Measurements from ENCODE around the gene TMBIM4. TPM values are rescaled to one million over a fixed set of nuclear protein-coding genes. Genes with fewer than 3 reads are reported as not detected.

The TMBIM4 gene
- total RNA-seq, 1 experiment from 2014 or later = 115 TPM

DNA sequence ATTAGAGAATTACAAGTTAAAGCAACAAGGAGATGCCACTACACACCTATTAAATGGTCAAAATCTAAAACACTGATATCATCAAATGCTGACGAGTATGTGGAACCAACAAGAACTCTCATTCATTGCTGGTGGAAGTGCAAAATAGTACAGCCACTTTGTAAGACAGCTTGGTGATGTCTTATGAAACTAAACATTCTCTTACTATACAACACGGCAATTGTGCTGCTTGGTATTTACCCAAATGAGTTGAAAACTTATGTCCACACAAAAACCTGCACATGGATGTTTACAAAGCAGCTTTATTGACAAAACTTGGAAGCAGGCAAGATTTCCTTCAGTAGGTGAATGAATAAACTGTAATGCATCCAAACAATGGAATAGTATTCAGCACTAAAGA, 3.2 kb downstream of the TMBIM4 start:
- peaks cover 7% of the 10 kb centered on the region; the same call in 1 of the 2 replicates for H3K9me3 ChIP-seq (ENCODE audit: control insufficient read depth, insufficient read depth, low read depth, low read length)
- H3K27ac ChIP-seq (ENCODE audit: low read length) = no peak overlapping the region
- TF ChIP-seq, protein P1, sequence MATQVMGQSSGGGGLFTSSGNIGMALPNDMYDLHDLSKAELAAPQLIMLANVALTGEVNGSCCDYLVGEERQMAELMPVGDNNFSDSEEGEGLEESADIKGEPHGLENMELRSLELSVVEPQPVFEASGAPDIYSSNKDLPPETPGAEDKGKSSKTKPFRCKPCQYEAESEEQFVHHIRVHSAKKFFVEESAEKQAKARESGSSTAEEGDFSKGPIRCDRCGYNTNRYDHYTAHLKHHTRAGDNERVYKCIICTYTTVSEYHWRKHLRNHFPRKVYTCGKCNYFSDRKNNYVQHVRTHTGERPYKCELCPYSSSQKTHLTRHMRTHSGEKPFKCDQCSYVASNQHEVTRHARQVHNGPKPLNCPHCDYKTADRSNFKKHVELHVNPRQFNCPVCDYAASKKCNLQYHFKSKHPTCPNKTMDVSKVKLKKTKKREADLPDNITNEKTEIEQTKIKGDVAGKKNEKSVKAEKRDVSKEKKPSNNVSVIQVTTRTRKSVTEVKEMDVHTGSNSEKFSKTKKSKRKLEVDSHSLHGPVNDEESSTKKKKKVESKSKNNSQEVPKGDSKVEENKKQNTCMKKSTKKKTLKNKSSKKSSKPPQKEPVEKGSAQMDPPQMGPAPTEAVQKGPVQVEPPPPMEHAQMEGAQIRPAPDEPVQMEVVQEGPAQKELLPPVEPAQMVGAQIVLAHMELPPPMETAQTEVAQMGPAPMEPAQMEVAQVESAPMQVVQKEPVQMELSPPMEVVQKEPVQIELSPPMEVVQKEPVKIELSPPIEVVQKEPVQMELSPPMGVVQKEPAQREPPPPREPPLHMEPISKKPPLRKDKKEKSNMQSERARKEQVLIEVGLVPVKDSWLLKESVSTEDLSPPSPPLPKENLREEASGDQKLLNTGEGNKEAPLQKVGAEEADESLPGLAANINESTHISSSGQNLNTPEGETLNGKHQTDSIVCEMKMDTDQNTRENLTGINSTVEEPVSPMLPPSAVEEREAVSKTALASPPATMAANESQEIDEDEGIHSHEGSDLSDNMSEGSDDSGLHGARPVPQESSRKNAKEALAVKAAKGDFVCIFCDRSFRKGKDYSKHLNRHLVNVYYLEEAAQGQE (IDR thresholded peaks at IDR 0.05; ENCODE audit: insufficient read depth in 1 of 2, low read depth in 2 of 2, low read length in 1 of 2) = no peak
- TF ChIP-seq, protein P2, sequence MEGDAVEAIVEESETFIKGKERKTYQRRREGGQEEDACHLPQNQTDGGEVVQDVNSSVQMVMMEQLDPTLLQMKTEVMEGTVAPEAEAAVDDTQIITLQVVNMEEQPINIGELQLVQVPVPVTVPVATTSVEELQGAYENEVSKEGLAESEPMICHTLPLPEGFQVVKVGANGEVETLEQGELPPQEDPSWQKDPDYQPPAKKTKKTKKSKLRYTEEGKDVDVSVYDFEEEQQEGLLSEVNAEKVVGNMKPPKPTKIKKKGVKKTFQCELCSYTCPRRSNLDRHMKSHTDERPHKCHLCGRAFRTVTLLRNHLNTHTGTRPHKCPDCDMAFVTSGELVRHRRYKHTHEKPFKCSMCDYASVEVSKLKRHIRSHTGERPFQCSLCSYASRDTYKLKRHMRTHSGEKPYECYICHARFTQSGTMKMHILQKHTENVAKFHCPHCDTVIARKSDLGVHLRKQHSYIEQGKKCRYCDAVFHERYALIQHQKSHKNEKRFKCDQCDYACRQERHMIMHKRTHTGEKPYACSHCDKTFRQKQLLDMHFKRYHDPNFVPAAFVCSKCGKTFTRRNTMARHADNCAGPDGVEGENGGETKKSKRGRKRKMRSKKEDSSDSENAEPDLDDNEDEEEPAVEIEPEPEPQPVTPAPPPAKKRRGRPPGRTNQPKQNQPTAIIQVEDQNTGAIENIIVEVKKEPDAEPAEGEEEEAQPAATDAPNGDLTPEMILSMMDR (IDR thresholded peaks at IDR 0.05) = no peak
- no peak for TF ChIP-seq SIN3A (IDR thresholded peaks at IDR 0.05; ENCODE audit: borderline replicate concordance, insufficient read depth, low read depth, low read length)
- TF ChIP-seq TCF7L2 (IDR thresholded peaks at IDR 0.05; ENCODE audit: low read depth, low read length) = no peak
- TF ChIP-seq POLR2AphosphoS5 (IDR thresholded peaks at IDR 0.05; ENCODE audit: low read depth, low read length) = no peak
- ChIA-PET CTCF (no interaction called here), POLR2A (no interaction called here)
- in situ Hi-C loops (cut with HindIII; ENCODE audit: low pct_unique_long_range_greater_than_20kb, low sequenced_read_pairs) (no loop called here), intact Hi-C loops (cut with micrococcal nuclease; ENCODE audit: unreplicated experiment) (no loop called here)
- peaks cover 6% of the 10 kb centered on the region; the same call in 1 of the 2 replicates for H3K36me3 ChIP-seq (ENCODE audit: control insufficient read depth, insufficient read depth, low read length)
- no peak for ATAC-seq
- no peak for DNase-seq (ENCODE audit: low read depth, low spot score)
- no TSS peak for BruUV-seq (replicated peaks)
- H3K27me3 ChIP-seq (ENCODE audit: control insufficient read depth, insufficient read depth, low read length) = no peaks in the 10 kb centered on the region
- H3K4me1 ChIP-seq (ENCODE audit: control insufficient read depth, insufficient read depth, low read length) = 0 out of 2 replicates have a peak, but pooled peaks cover 4% of the 10 kb centered on the region
- no peak overlapping the region for H3K4me3 ChIP-seq (ENCODE audit: low read depth in 2 of 2, low read length in 2 of 2)

DNA sequence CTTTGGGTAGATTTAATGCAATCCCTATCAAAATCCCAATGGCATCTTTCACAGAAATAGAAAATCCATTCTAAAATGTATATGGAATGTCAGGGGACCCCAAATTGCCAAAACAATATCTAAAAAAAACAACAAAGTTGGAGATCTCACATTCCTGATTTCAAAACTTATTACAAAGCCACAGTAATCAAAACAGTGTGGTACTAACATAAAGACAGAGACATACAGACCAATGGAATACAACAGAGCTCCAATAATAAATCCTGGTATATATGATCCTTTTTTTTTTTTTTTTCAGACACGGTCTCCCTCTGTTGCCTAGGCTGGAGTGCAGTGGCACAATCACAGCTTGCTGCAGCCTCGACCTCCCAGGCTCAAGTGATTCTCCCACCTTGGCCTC, 4.7 kb downstream of the TMBIM4 start:
- TF ChIP-seq TCF7L2 (IDR thresholded peaks at IDR 0.05; ENCODE audit: low read depth, low read length) = no peak
- TF ChIP-seq, protein P1 (IDR thresholded peaks at IDR 0.05; ENCODE audit: insufficient read depth in 1 of 2, low read depth in 2 of 2, low read length in 1 of 2) = no peak
- no peak for TF ChIP-seq SIN3A (IDR thresholded peaks at IDR 0.05; ENCODE audit: borderline replicate concordance, insufficient read depth, low read depth, low read length)
- TF ChIP-seq, protein P2 (IDR thresholded peaks at IDR 0.05) = no peak
- no peak for TF ChIP-seq POLR2AphosphoS5 (IDR thresholded peaks at IDR 0.05; ENCODE audit: low read depth, low read length)
- no peak overlapping the region for H3K4me3 ChIP-seq (ENCODE audit: low read depth in 2 of 2, low read length in 2 of 2)
- no TSS peak for BruUV-seq (replicated peaks)
- intact Hi-C loops (cut with micrococcal nuclease; ENCODE audit: unreplicated experiment) (no loop called here), in situ Hi-C loops (cut with HindIII; ENCODE audit: low pct_unique_long_range_greater_than_20kb, low sequenced_read_pairs) (no loop called here)
- H3K9me3 ChIP-seq (ENCODE audit: control insufficient read depth, insufficient read depth, low read depth, low read length) = peaks cover 7% of the 10 kb centered on the region; the same call in 1 of the 2 replicates
- H3K27me3 ChIP-seq (ENCODE audit: control insufficient read depth, insufficient read depth, low read length) = no peaks in the 10 kb centered on the region
- H3K4me1 ChIP-seq (ENCODE audit: control insufficient read depth, insufficient read depth, low read length) = 0 out of 2 replicates have a peak, but pooled peaks cover 4% of the 10 kb centered on the region
- ATAC-seq (no peak), DNase-seq (ENCODE audit: low read depth, low spot score) (no peak)
- no peak overlapping the region for H3K27ac ChIP-seq (ENCODE audit: low read length)
- H3K36me3 ChIP-seq (ENCODE audit: control insufficient read depth, insufficient read depth, low read length) = peaks cover 6% of the 10 kb centered on the region; the same call in 1 of the 2 replicates
- ChIA-PET POLR2A (no interaction called here), CTCF (no interaction called here)
